Stimulated activated CD8-positive, alpha-beta memory T cell treated with anti-CD3 and anti-CD28 coated beads, Interleukin-7, amount 100 ng/mL, for 4 hours (primary cell): ENCODE results near the gene LTN1.
"Not testable (repeated sequence)": the region's sequence is repeated elsewhere in the genome, so short reads cannot be mapped to it uniquely, and the experiment has no call there.

Source experiments
- DNase-seq, 2 donors: peaks; one replicate each; pipeline ENCODE4 v3.0.0-alpha.2; 2020; ENCODE audit warnings: low read depth in 2 of 2

LTN1 gene, protein sequence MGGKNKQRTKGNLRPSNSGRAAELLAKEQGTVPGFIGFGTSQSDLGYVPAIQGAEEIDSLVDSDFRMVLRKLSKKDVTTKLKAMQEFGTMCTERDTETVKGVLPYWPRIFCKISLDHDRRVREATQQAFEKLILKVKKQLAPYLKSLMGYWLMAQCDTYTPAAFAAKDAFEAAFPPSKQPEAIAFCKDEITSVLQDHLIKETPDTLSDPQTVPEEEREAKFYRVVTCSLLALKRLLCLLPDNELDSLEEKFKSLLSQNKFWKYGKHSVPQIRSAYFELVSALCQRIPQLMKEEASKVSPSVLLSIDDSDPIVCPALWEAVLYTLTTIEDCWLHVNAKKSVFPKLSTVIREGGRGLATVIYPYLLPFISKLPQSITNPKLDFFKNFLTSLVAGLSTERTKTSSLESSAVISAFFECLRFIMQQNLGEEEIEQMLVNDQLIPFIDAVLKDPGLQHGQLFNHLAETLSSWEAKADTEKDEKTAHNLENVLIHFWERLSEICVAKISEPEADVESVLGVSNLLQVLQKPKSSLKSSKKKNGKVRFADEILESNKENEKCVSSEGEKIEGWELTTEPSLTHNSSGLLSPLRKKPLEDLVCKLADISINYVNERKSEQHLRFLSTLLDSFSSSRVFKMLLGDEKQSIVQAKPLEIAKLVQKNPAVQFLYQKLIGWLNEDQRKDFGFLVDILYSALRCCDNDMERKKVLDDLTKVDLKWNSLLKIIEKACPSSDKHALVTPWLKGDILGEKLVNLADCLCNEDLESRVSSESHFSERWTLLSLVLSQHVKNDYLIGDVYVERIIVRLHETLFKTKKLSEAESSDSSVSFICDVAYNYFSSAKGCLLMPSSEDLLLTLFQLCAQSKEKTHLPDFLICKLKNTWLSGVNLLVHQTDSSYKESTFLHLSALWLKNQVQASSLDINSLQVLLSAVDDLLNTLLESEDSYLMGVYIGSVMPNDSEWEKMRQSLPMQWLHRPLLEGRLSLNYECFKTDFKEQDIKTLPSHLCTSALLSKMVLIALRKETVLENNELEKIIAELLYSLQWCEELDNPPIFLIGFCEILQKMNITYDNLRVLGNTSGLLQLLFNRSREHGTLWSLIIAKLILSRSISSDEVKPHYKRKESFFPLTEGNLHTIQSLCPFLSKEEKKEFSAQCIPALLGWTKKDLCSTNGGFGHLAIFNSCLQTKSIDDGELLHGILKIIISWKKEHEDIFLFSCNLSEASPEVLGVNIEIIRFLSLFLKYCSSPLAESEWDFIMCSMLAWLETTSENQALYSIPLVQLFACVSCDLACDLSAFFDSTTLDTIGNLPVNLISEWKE (N-terminal part only)

DNA sequence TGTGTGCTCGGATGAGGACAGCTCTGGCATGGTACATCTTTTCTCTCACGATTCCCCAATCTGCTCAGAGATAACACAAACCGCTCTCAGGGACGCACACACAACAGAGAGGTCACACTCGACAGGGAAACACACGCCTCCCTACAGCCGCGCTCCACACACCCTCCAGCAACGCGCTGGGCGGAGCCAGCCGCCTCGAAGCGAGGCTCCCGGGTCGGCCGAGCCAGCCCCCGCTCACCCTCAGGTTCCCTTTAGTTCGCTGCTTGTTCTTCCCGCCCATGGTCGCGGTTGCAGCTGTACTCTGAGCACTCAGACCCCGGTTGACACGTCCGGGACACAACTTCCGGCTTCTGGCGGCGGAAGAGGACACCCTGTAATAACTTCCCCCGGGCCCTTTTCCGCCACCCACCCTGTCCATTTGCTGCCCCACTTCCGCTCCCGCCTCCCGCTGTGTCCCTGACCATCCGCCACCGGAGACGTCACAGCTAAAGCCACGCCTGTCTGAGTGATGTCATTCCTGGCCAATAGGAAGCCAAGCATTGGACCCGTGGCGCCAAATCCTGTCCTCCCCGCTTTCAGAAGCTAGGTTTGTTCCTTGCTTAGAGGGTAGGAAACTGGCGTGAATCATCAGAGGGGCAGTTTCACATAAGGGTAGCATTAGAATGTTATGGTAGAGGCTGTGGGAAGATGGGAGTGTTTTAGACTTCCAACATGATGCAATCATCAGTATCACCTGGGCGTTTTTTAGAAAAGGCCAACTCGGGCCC, at the start of gene LTN1:
Gene LTN1 (minus strand): TSS at position 352 of the 767 bp plus-strand sequence. CDS start 72 bp downstream, at position 280.
- peak; percentile 98 to 100 for DNase-seq

DNA sequence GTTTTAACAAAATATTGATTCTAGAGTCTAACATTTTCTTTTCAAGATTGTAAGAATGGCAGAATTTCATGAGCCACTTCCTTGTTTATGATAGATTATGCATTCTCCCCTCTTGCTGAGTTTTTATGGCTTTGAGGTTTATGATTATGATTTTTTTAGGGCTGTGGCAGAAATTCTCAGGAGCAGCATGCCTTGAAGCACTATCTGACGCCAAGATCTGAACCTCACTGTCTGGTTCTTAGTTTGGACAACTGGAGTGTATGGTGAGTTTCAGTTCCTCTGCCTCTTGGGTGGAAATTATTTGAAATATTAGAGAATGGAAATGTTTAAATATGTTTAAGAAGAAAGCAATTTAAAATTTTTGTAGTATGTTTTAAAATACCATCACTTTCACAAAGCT, 42.0 kb upstream of the LTN1 start:
- DNase-seq, result no peak

DNA sequence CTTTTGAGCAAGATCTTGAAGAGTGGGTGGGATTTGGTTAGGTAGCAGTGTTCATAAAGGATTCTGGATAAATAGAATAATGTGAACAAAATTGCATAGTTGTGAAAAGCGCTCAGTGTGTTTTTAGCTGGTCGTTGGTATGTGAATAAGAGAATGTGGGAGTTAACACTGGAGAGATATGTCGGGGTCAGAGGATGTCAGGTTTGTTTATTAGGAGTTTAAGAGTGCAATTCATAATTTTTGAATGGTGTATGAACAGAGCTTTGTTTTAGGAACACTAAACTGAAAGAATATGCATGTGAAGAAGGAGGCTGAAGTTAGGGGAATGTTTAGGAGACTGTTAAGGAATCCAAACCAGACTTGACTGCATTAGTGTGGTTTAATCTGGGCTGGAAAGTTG, 41.2 kb upstream of the LTN1 start:
- DNase-seq, result no peak

DNA sequence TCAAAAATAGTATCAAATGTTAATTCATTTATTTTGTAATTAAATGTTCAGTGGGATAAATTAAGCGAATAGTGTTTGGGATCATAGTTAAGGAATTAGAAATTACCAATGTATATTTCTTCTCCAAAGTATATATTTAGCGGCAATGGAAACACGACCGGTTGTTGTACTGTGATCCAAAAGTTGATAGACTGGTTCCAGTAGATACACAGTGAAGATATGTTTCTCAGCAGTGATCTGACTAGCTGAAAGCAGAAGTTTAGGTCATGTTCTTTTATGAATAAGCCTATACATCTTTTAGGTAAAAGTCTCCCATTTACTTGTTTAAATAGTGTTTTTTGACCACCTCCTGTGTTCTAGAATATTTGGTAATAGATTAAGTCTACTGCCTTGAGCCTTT, 40.6 kb upstream of the LTN1 start:
- DNase-seq, result no peak

DNA sequence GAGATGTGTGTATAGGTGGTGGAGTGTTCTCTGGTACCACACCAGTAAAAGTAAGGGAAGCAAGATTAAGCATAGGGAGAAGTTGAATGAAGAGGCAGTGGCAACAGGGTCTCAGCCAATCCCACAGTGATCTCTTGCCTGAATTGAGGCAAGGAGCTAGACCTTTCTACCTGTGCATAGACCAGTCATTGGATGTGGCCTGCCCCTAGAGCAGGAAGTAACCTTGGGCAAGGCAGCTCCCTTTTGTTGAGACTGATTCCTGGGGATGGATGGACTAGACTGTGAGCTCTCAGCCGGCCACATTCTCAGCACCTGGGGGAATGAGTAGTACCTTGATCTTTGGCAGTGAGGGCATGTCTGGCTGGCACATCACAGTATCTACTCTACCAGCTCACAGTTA, 38.2 kb upstream of the LTN1 start:
- DNase-seq, result no peak

DNA sequence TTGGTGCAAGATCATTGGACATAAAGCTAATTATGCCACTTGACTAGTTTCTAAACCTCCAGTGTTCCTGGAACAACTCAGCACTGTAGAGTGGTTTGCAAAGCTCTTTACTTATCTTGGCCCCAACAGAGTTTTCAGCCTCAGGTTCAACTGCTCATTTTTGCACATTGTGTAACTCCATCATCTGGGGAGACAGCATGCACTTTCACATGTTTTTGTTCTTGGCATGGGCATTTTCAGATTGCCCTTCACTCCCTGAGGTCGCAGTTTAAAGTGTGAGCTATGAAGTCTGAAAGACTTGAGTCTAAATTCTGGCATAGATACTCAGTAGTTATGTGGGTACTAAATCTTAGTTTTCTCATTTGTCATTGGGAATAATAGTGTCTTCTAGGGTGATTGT, 36.8 kb upstream of the LTN1 start:
- DNase-seq, result no peak

DNA sequence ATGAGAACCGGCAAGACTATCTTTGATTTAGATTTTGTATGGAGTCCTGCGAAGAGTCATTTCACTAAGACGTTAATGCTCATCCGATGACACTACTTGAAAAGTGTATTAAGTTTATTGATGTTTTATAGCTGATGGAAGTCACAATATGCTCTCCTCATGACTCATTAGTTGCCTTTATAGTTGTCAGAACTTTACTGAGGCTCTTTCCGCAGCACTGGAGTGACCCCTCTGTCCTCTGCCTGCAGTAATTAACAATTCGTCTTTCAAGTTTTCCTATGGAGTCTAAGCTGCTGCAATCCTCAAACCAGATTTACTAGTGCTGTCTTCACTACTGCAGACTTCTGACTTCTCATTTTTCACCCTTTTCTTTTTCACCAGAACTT, 32.6 kb upstream of the LTN1 start:
- no peak for DNase-seq

DNA sequence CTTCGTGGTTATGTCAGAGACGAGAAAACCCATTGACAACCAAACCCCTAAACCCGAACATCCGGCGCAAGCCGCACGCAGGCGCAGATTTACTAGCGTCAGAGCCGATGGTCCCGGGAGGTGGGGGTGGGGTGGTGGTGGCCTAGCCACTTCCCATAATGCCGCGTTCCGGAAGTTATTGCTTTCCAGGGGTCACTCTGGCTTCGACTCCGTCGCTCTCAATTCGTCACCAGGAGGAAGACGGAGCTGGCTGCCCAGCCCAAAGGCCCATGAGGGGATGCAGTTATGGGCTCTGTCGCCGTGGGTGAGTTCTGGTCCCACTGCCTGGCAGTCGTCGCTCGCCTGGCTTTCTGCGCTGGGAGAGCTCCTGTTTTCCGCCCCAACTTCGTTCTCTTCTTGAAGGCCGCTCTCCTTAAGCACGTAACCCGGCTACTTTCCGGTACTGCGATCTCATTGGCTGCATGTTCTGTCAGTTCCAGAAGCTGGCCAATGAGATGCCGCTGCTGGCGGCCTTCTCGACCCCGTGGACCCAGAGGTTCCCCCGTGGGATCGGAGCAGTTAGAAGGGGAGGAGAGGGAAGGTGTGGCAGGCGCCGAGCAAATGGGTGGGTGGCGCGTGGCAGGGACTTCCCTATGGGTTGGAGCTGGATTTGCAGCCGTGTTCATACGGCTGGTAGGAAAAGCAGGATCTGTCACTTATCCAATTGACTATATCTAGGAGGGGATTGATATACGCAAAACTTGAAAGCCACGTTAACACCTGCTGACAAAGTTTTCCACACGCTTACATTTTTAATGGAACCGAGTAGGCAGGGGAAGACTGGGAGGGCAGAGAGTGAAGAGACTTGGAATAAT, 32.0 kb upstream of the LTN1 start, which contains the start of gene USP16:
Gene USP16 (plus strand): TSS at position 195 of the 854 bp plus-strand sequence. CDS start 3,246 bp downstream, outside the sequence.
- peak; percentile 89 to 92 for DNase-seq

DNA sequence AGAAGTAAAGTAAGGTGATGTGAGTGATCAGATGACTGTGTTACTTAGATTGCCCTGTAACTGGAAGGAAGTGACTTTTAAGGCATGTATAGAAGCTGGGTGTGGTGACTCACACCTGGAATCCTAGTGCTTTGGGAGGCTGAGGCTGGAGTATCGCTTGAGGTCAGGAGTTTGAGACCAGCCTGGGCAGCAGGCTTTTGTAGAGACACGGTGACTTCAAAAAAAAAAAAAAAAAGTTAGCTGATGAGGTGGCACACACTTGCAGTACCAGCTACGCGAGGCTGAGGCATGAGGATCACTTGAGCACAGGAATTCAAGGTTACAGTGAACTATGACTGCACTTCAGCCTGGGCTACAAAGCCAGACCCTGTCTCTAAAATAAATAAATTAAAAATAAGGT, 29.5 kb upstream of the LTN1 start:
- DNase-seq, result no peak

DNA sequence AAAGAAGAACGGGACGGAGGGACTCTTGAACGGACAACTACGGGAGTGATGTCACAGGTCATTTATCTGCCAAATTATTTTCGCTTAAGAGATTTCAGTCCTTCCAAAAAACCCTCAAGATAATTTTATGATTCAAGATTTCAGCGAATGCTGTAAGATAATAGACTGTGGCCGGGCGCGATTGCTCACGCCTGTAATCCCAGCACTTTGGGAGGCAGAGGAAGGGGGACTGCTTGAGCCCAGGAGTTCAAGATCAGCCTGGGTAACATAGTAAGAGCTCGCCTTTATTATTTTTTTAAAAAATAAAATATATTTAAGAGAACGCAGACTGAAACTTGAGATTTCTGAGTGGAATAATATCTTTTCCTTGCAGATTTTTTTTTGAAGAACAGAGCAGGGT, 25.9 kb upstream of the LTN1 start:
- no peak for DNase-seq

DNA sequence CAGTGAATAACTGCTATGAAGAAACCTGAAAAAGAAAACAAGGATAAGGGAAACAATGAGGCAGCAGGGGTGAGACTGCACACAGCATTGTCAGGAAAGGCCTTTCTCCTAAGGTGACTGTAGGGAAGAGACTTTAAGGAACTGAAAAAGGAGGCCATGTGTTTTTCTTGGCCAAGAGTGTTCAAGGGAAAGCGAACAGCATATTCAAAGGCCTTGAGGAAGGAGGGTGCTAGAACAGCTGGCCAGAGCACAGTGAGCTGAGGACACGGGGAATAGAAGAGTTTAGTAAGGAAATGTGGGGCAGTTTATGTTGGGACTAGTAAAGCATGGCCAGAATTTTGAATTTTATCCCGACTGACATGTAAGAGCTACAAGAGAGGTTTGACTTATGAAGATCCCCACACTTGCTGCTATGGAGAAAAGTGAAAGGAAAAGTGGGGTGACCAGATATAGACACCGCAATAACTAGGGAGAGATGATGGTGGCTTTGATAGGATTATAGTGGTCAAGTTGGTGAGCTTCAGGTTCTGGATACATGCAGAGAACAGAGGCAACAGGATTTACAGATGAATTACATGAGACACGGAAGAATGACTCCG, 25.1 kb upstream of the LTN1 start:
- no peak for DNase-seq

DNA sequence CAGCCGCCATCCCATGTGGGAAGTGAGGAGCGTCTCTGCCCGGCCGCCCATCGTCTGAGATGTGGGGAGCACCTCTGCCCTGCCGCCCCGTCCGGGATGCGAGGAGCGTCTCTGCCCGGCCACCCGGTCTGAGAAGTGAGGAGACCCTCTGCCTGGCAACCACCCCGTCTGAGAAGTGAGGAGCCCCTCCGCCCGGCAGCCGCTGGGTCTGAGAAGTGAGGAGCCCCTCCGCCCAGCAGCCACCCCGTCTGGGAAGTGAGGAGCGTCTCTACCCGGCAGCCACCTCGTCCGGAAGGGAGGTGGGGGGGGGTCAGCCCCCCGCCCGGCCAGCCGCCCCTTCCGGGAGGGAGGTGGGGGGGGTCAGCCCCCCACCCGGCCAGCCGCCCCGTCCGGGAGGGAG, 18.6 kb upstream of the LTN1 start:
- DNase-seq, result not testable (repeated sequence)

DNA sequence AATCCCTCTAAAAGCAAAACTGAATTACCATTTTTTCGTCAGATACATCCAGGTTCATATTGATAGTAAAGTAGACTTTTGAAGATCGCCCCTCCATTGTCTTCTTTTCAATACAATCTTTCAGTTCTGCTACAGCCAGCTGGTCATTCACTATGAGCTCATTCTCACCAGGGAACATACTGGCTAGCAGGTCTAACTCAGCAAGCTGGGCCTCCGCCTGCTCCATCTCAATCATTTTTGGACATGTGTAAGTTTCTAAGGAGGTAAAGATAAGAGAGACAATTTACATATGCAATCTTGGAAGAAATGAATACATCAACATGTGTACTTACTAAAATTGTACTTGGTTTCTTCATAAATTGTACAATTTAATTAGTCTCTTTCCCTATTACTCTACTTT, 15.7 kb upstream of the LTN1 start:
- DNase-seq, result no peak

DNA sequence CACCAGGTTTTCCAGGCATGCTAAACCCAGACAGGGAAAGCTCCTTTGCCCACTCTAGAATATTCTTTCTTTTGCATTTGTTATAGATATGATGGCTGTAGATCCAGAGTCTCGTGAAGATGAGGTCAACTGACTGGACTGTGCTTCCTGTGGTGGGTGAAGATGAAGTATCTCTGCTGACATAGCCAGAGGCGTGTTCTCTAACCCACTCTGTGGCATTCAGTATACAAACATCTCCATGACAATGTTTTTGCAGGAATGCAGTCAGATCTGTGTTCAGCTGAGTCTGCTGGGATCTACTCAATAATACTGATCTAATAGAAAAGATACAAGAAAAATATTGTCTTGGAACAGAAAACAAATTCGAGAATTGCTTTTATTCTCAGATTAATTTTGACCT, 15.1 kb upstream of the LTN1 start:
- DNase-seq, result no peak

DNA sequence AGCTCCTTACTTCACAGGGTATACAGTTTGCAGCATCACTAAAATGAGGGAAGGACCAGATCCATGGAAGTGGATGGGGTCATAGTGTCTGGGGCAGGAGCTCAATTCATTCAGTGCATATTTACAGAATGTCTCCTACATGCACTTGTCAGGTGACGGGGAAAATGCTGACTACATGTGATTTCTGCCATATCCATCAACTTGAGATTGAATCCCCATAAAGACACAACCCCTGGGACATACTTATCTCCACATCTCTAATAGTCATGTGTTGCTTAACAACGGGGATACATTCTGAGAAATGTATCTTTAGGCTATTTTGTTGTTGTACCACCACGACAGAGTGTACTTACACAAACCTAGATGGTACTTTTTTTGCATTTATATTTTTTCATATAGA, 14.5 kb upstream of the LTN1 start:
- DNase-seq, result no peak

DNA sequence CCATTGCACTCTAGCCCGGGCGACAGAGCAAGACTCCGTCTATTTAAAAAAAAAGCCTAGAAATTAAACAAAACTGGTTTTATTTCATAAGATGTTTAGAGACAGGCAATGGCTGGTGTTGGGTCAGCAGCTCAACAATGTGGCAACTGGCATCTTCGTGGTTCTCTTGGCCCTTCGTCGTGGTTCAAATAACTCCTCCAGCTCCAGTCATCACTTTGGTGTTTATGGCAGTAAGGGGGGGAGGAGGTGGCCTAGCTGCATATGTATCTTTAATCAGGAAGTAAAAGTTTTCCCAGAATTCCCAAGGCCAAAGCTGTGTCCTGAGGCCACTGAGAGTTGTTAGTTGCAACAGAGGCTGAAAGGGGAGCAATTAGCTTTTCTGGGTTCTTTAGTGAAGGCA, 13.0 kb upstream of the LTN1 start:
- no peak for DNase-seq

DNA sequence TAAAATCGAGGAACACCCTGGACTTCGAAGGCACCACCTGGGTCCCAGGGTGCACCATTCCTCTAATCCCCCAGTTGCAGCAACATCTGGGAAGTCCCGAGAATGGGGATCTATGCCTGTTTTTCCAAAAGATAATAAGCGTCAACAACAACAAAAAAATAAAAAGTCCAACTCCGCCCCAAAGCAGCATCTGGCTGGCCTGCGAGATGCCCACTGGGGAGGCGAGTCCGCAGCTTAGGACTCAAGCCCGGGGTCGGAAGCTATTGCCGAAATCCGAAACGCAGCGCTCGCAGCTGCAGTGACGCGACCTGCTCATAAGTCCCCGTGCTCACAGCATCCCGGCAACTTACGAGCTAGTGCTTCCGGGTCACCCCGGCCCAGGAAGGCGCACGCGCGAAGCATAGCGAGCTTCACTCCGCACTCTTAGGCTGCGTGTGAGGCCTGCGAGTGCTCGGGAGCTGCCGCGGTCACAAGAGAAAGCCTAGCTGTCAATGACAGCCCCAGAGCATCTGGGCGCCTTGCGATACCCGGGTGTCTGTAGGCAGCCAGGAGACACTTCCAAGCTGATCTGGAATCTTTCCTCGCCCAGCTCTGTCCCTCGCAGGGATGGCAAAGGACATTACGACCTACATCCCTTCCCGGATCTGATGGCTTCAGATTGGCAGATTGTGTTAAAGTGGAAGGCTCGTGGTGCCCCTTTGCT, 9.9 kb upstream of the LTN1 start:
- DNase-seq, result peak; percentile 89 to 92

DNA sequence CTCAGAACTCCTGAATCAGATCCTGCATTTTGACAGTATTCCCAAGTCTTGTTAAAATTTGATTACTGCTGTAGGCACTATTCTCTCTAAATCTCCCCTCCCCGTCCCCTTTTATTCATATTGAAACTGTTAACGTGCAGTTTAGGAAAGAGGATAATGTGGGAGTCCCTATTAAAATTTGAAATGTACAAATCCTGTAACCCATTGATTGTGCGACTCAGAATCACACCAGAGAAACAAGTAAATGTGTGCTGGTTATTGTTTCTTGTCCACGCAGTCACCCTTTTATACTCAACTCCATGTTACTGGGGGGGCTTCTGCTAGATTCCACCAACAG, 584 bp upstream of the LTN1 start:
- DNase-seq, result no peak

DNA sequence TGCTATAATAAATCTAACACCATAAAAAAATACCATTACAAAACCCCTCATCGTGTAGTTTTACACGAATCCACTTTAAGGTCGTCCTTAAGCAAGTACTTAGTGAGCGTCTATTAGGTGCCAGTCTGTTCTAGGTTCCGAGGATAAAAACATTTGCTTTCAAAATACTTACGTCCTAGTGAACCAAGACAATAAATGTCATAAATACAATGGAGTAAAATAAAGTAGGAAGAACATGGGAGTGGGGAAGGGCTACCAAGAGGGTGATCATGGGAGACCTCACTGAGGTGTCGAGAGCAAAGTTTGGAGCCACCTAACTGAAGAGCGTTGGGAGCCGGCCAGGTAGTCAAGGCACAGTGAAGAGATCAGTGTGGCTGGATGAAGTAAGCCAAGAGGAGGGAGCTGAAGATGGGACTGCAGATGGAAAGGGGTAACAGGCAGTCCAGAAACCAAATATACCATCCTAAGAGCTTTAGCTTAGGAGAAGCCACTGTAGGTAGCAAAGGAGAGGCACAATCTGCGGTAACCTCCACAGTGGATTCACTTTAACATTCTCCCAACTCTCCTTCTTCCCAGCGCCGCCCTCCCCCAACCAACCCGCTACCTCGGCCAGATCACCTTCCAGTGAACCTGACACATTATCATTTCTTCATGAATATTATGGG, 684 bp downstream of the LTN1 start:
- no peak for DNase-seq
